Measurements from ENCODE around the gene CDV3.

The CDV3 gene

GRCh38 chr3:133561679-133562078, 11.8 kb upstream of the CDV3 start:
- TF ChIP-seq GATA2 (IDR thresholded peaks at IDR 0.05; ENCODE audit: low read depth, low read length) = no peak
- TF ChIP-seq GATA3 (IDR thresholded peaks at IDR 0.05; ENCODE audit: low read depth, low read length) = no peak

GRCh38 chr3:133562376-133562775, 11.1 kb upstream of the CDV3 start:
- TF ChIP-seq GATA2 (IDR thresholded peaks at IDR 0.05; ENCODE audit: low read depth, low read length) (no peak), GATA3 (IDR thresholded peaks at IDR 0.05; ENCODE audit: low read depth, low read length) (no peak)

- TF ChIP-seq GATA3 (IDR thresholded peaks at IDR 0.05; ENCODE audit: low read depth, low read length) = no peak
- TF ChIP-seq GATA2 (IDR thresholded peaks at IDR 0.05; ENCODE audit: low read depth, low read length) = no peak
These were observed 10.3 kb upstream of the CDV3 start for GRCh38 chr3:133563186-133563591.

- TF ChIP-seq GATA2 (IDR thresholded peaks at IDR 0.05; ENCODE audit: low read depth, low read length) (no peak), GATA3 (IDR thresholded peaks at IDR 0.05; ENCODE audit: low read depth, low read length) (no peak)
These were observed 9.7 kb upstream of the CDV3 start for GRCh38 chr3:133563816-133564215.

- TF ChIP-seq GATA2 (IDR thresholded peaks at IDR 0.05; ENCODE audit: low read depth, low read length) (no peak), GATA3 (IDR thresholded peaks at IDR 0.05; ENCODE audit: low read depth, low read length) (no peak)
These were observed 5.0 kb upstream of the CDV3 start for GRCh38 chr3:133568294-133569014.

- no peak for TF ChIP-seq GATA2 (IDR thresholded peaks at IDR 0.05; ENCODE audit: low read depth, low read length)
- TF ChIP-seq GATA3 (IDR thresholded peaks at IDR 0.05; ENCODE audit: low read depth, low read length) = no peak
These were observed 3.1 kb upstream of the CDV3 start for GRCh38 chr3:133570139-133570936.

- TF ChIP-seq GATA3 (IDR thresholded peaks at IDR 0.05; ENCODE audit: low read depth, low read length) = no peak
- no peak for TF ChIP-seq GATA2 (IDR thresholded peaks at IDR 0.05; ENCODE audit: low read depth, low read length)
These were observed 2.6 kb upstream of the CDV3 start for GRCh38 chr3:133570937-133571320.

GRCh38 chr3:133572158-133573053, 1.1 kb upstream of the CDV3 start:
- TF ChIP-seq GATA2 (IDR thresholded peaks at IDR 0.05; ENCODE audit: low read depth, low read length) = no peak
- TF ChIP-seq GATA3 (IDR thresholded peaks at IDR 0.05; ENCODE audit: low read depth, low read length) = no peak

- no peak for TF ChIP-seq GATA2 (IDR thresholded peaks at IDR 0.05; ENCODE audit: low read depth, low read length)
- no peak for TF ChIP-seq GATA3 (IDR thresholded peaks at IDR 0.05; ENCODE audit: low read depth, low read length)
These were observed 345 bp upstream of the CDV3 start for GRCh38 chr3:133573054-133573628.

GRCh38 chr3:133574260-133574881, 885 bp downstream of the CDV3 start:
- TF ChIP-seq GATA3 (IDR thresholded peaks at IDR 0.05; ENCODE audit: low read depth, low read length) = no peak
- no peak for TF ChIP-seq GATA2 (IDR thresholded peaks at IDR 0.05; ENCODE audit: low read depth, low read length)

GRCh38 chr3:133575086-133575485, 1.6 kb downstream of the CDV3 start:
- no peak for TF ChIP-seq GATA2 (IDR thresholded peaks at IDR 0.05; ENCODE audit: low read depth, low read length)

GRCh38 chr3:133576169-133576568, 2.7 kb downstream of the CDV3 start:
- no peak for TF ChIP-seq GATA2 (IDR thresholded peaks at IDR 0.05; ENCODE audit: low read depth, low read length)

GRCh38 chr3:133578548-133579191, 5.2 kb downstream of the CDV3 start:
- TF ChIP-seq GATA3 (IDR thresholded peaks at IDR 0.05; ENCODE audit: low read depth, low read length) = no peak
- TF ChIP-seq GATA2 (IDR thresholded peaks at IDR 0.05; ENCODE audit: low read depth, low read length) = no peak
